Tibial nerve (tissue), 4 donors: ENCODE data around the gene MYL9. TPM values are rescaled to one million over a fixed set of nuclear protein-coding genes. Genes with fewer than 3 reads are reported as not detected.

ENCODE experiments used
- DNase-seq, 2 donors: peaks; one replicate each; pipeline ENCODE4 v3.0.0-alpha.2; 2019; ENCODE audit warnings: low spot score in 2 of 2
- H3K27ac ChIP-seq, 4 donors: fragments of 200-600 bp; sonication (generic) in 3 of 4; one replicate each; pipeline ENCODE4 v1.5.1; 2017 to 2019; ENCODE audit warnings: mild to moderate bottlenecking in 1 of 4
- H3K27me3 ChIP-seq, 2 donors: fragments of 200-600 bp; sonication (generic) in 1 of 2; one replicate each; pipeline versions ENCODE4 v1.5.1 to v1.6.0; 2017 to 2019
- H3K36me3 ChIP-seq, 3 donors: fragments of 200-600 bp; sonication (generic); one replicate each; pipeline ENCODE4 v1.5.1; 2018 to 2019
- H3K4me1 ChIP-seq, 4 donors: fragments of 200-600 bp; sonication (generic) in 3 of 4; one replicate each; pipeline ENCODE4 v1.5.1; 2017 to 2019
- H3K4me3 ChIP-seq, 4 donors: fragments of 200-600 bp; sonication (generic) in 3 of 4; one replicate each; pipeline ENCODE4 v1.5.1; 2017 to 2019; ENCODE audit warnings: mild to moderate bottlenecking in 1 of 4, moderate library complexity in 1 of 4
- H3K9me3 ChIP-seq, 4 donors: fragments of 200-600 bp; sonication (generic) in 3 of 4; one replicate each; pipeline ENCODE4 v1.5.1; 2017 to 2019
- CTCF ChIP-seq, 5 experiments: fragments of 200-600 bp in 3 of 5; fragments of 450-650 bp in 2 of 5; sonication (generic) in 3 of 5; IDR thresholded peaks; one replicate each; pipeline ENCODE4 v1.5.1; 2016 to 2019; ENCODE audit warnings: antibody characterized with exemption in 5 of 5, mild to moderate bottlenecking in 3 of 5, moderate library complexity in 2 of 5
- EP300 ChIP-seq, 2 donors: sonication (generic); formaldehyde crosslinking; IDR thresholded peaks; one replicate each; pipeline ENCODE4 v1.6.1; 2017; ENCODE audit warnings: antibody characterized with exemption in 2 of 2, mild to moderate bottlenecking in 1 of 2
- POLR2A ChIP-seq, 2 donors: fragments of 450-650 bp; IDR thresholded peaks; one replicate each; pipeline ENCODE4 v1.6.1; 2017; ENCODE audit warnings: antibody characterized with exemption in 2 of 2, mild to moderate bottlenecking in 2 of 2, moderate library complexity in 2 of 2
- WGBS, 2 donors: methylation state at CpG; one replicate each; pipeline ENCODE4 v1.1.5; 2018; 5-methylcytosine and 5-hydroxymethylcytosine counted together
- total RNA-seq, 4 donors: library from RNA; depleted of rRNA; stranded (reverse); fragments of >200 nt; gene quantifications; one replicate each; pipeline ENCODE4 v1.1.0, GENCODE V29; 2016

MYL9 gene
- total RNA-seq, 4 donors from 2014 or later = 140 to 245 (median 219) TPM

GRCh38 chr20:36585410-36586125 is 44.2 kb downstream of the MYL9 start:
- Histone ChIP-seq H3K9me3 (no peaks in the 10 kb centered on the region), H3K4me3 (no peak overlapping the region), H3K4me1 (no peaks in the 10 kb centered on the region), H3K27me3 (no peaks in the 10 kb centered on the region), H3K27ac (no peak overlapping the region), H3K36me3 (peaks cover 0 to 89% (median 10%) of the 10 kb centered on the region in 3 donors)
- TF ChIP-seq EP300 (IDR thresholded peaks at IDR 0.05) (no peak), CTCF (IDR thresholded peaks at IDR 0.05) (no peak), POLR2A (IDR thresholded peaks at IDR 0.05) (no peak)
- WGBS, 2 donors = 52 to 60% methylated on average over 8 of the region's 8 CpGs
- no peak for DNase-seq

GRCh38 chr20:36587388-36588070 is 46.2 kb downstream of the MYL9 start:
- H3K4me1 ChIP-seq = peaks cover 0 to 5% (median 0%) of the 10 kb centered on the region in 4 donors
- H3K4me3 ChIP-seq = no peak overlapping the region
- no peaks in the 10 kb centered on the region for H3K27me3 ChIP-seq
- TF ChIP-seq POLR2A (IDR thresholded peaks at IDR 0.05) (no peak), CTCF (IDR thresholded peaks at IDR 0.05) (no peak)
- DNase-seq = no peak
- no peak overlapping the region for H3K27ac ChIP-seq
- H3K36me3 ChIP-seq = peaks cover 0 to 85% (median under 1%) of the 10 kb centered on the region in 3 donors
- H3K9me3 ChIP-seq = no peaks in the 10 kb centered on the region
- WGBS, 2 donors = 85 to 87% methylated on average over 3 of the region's 3 CpGs

- no peak for TF ChIP-seq CTCF (IDR thresholded peaks at IDR 0.05)
- TF ChIP-seq EP300 (IDR thresholded peaks at IDR 0.05) = no peak
- TF ChIP-seq POLR2A (IDR thresholded peaks at IDR 0.05) = no peak
- peaks cover 0 to 66% (median 0%) of the 10 kb centered on the region in 3 donors for H3K36me3 ChIP-seq
- WGBS, 2 donors = 73 to 76% methylated on average over 5 of the region's 5 CpGs
Observed at GRCh38 chr20:36591281-36591680, 50.0 kb downstream of the MYL9 start.

GRCh38 chr20:36591854-36592641 is 50.7 kb downstream of the MYL9 start:
- Histone ChIP-seq H3K4me1 (peaks cover 0 to 9% (median 0%) of the 10 kb centered on the region in 4 donors), H3K36me3 (peaks cover 0 to 59% (median 0%) of the 10 kb centered on the region in 3 donors), H3K27me3 (no peaks in the 10 kb centered on the region), H3K4me3 (no peak overlapping the region), H3K27ac (peak overlapping the region in 1 of 4 donors; percentile 55), H3K9me3 (no peaks in the 10 kb centered on the region)
- DNase-seq = no peak
- TF ChIP-seq EP300 (IDR thresholded peaks at IDR 0.05) (no peak), CTCF (IDR thresholded peaks at IDR 0.05) (peak in 4 of 5 experiments; percentile 19 to 52 (median 26))
- WGBS, 2 donors = 73 to 80% methylated on average over 9 of the region's 9 CpGs

More at GRCh38 chr20:36591281-36591680, 50.0 kb downstream of the MYL9 start:
- H3K9me3 ChIP-seq = no peaks in the 10 kb centered on the region
- H3K4me1 ChIP-seq = peaks cover 0 to 9% (median 0%) of the 10 kb centered on the region in 4 donors
- H3K27me3 ChIP-seq = no peaks in the 10 kb centered on the region
- H3K4me3 ChIP-seq = no peak overlapping the region
- H3K27ac ChIP-seq = no peak overlapping the region
- DNase-seq = no peak
